Fibroblast of peridontal ligament (primary cell): ENCODE data around the gene SKIL.
A peak's percentile ranks its signal among the peaks of the same experiment; 100 is the strongest.

Experiments used
- DNase-seq: peaks from one replicate; pipeline ENCODE4 v3.0.0-alpha.2; 2010; ENCODE audit errors: extremely low read depth

Gene SKIL

DNA sequence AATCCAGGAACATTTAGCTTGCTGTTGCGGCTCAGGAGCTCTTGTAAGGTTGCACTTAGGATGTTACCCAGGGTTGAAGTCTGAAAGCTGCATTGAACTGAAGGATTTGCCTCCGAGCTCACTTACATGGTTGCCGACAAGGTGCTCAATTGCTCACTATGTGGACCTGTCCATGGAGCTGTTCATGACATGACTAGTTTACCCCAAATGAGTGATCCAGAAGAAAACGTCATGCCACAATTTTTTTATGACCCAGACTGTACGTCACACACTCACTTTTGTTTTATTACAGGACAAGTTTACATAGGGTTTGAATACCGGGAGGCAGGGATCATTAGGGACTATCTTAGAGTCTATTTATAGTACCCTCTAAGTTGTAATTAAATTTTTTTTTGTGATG lies 40.2 kb downstream of the SKIL start:
- DNase-seq, result no peak

DNA sequence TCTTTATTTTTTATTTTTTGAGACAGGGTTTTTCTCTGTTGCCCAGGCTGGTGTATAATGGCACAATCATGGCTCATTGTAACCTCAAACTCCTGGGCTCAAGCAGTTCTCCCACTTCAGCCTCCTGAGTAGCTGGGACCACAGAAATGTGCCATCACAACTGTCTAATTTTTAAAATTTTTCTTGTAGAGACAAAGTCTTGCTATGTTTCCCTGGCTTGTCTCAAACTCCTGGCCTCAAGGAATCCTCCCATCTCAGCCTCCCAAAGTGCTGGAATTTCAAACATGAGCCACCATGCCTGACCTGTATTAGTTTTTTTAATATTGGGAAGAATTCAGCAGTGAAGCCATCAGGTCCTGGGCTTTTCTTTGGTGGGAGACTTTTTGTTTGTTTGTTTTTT lies 47.6 kb downstream of the SKIL start:
- no peak for DNase-seq

DNA sequence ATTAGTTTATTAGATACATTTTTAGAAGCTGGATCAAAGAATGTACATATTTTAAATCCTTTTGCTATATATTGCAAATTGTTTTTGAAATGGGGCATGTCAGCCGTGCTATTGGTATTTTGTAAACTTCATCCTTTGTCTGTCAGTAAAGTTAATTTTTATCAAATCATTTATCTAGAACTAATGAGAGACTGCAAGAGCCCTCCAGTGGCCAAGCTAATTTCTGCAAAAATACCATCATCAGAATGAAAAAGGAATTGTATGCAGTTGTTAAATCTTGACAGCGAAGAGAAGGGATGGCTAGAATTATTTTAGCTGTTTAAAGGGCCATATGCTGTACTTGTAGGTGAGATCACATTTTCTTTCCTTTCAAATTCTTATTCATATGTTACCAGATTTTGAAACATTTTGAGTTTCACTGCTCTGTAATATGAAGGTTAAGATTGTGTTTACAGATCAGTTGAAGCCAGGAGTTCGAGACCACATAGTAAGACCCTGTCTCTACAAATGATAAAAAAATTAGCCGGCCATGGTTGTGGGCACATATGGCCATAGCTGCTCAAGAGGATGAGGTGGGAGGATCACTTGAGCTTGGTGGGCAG lies 53.0 kb downstream of the SKIL start:
- DNase-seq, result peak; percentile 69

DNA sequence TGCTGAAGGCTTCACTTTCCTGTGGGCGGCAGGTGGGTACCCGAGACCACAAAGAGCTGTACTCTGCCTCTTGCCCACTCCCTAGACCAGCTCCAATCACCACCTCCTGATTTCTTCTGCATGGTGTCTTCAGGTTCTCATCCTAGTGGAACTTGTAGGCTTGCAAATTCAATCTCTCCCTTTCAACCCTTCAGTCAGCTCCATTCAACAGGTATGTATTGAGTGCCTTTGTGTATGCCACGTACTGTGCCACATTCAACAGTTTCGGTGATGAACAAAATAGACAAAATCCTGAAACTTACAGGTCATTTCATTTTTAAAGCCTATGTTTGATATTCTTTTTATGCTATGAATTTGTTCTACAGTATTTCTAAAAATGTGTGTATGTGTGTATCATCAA lies 55.8 kb downstream of the SKIL start:
- DNase-seq, result no peak

DNA sequence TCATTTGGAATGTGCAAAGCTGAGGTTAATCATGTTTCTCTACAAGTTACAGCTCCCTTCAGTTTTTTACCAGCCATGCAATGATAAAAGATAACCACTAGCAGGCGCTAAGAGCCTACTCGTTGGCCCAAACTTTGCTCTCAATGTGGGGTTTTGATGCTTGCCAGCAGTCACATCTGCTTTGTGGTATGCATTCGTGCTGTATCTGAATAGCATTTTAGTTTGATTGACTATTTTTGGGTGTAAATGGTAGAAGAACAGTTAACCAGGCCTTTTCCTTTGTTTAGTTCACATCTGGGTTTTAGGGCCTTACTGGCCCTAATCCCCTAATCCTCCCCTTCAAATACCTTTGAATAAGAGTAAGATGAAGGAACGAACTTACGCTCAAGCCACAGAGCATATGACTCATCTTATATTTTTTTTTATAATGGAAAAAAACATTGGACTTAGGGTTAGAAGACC lies 56.7 kb downstream of the SKIL start:
- peak; percentile 97 for DNase-seq

DNA sequence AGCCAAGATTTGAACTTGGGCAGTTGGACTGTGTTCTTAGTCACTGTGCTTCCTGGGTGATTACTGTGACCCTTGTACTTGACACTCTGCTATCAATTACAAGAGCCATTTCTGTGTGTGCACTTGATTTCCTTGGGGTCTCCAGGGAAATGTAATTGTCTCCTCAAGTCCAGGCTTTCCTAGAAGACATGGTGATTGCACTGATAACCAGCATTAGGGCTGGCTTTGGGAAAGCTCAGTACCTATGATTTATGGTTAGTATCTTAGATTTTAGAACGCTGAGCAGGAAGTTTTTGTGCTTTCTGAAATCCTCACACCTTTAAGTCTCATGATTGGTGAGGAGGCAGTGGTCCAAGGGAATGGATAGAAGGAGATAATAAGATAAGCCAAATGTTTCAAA lies 59.6 kb downstream of the SKIL start:
- no peak for DNase-seq

DNA sequence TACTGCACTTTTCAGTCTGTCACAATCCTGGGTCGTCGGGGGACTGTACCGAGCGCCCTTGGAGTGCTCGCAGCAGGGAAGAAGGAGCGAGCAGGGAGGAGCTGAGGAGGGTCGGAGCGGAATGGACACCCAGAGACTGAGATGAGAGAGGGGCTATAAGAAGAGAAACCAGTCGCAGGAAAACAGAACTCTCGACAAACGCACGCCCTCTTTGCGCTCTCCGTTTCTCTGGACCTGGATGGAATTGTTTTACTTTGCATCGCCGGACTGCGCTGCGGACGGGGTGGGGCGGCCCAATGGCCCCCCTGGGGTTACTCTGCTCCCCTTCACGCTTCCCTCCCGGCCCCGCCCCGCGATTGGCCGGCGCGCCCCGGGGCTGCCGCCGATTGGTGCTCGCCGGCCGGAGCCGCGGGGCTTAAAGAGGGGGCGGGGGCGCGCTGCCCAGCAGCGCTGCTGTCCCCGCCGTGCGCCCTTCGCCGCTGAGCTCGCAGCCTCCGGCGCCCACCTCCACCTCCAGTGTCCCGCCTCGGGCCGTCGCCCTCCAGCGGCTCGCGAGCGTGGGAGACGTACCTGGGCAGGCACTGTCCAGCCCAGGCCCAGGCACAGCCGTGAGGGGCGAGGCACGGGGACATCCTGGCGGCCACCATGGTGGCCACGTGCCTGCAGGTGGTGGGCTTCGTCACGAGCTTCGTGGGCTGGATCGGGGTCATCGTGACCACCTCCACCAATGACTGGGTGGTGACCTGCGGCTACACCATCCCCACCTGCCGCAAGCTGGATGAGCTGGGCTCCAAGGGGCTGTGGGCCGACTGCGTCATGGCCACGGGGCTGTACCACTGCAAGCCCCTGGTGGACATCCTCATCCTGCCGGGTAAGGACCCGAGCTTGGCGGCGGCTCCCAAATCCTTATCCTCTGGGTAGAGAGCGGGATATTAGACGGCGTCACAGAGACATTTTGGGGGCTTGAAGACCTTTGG lies 61.2 kb downstream of the SKIL start, which contains the start of gene CLDN11:
TSS of gene CLDN11 (plus strand) at position 447 of the 977 bp plus-strand sequence. CDS start at position 646, 199 bp downstream.
- DNase-seq, result peak; percentile 75

DNA sequence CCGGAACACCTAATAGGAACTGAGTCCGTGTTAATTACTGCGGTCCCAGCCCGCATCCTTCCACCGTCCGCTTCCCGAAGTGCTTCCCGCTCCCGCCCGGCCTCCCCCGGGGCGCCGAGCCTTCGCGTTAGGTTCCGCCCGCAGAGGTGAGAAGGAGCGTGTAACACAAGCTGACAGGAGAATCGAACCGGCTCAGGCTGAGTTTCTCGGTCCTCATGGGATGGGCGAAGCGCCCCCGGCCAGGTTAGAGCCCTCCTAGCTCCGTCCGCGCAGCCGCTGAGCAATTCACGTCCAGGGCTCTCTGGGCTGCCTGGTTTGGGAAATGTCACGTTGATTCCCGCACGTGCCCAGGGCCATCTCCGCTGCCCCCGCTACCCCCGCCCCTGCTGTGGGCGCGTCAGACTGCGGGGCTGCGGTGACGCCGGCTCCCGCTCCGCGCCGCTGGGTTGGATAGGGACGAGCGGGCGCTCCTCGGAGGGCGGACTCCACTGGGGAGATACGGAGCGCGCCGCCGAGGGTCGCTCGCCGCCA lies 62.1 kb downstream of the SKIL start:
- DNase-seq, result peak; percentile 49

DNA sequence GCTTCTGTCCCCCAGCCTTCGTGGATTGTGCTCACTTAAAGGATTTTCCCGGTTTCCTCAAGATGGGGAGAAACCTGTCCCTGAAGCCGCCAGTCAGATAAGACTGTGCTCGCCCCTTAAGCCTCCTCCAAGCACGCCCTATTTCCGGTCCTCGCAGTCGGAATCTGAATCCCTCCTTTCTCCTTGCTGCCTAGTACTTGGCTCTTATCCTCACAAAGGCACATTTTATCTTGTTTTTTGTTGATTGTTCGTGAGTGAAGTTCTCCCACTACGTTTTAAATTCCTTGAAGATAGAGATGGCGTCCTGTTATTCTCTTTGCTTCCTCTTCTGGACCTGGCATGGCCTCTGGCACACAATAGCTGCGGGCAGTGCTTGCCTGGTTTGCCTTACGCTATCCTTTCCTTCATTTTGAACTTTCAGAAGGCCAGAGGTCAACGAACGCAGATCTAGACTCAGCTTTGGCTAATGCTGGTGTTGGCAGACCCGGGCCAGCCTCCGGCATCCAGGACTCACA lies 62.8 kb downstream of the SKIL start:
- peak; percentile 57 for DNase-seq

DNA sequence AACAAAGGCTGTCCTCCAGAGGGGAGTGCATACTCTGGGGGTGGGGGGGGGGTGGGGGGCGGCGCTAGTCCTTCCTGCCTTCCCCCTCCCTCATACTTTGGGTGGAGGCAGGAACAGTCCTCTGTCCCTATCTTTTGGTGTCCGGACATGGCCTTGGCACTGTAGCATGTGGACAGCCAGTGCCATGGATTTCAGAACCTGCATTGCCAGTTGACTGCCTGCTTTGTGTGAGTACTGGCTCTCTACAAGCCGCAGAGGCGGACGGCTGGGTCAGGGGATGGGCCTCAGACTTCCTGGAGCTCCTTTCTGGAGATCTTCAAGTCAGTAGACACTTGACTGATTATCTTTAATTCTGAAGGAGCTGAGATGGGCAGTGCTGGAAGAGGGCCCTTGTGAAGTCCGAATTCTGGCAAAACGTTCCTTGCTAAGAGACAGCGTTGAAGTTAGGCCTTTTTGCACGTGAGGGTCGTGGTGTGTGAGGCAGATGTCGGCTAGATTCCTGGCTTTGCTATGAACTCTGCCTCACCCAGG lies 63.7 kb downstream of the SKIL start:
- peak; percentile 51 for DNase-seq

DNA sequence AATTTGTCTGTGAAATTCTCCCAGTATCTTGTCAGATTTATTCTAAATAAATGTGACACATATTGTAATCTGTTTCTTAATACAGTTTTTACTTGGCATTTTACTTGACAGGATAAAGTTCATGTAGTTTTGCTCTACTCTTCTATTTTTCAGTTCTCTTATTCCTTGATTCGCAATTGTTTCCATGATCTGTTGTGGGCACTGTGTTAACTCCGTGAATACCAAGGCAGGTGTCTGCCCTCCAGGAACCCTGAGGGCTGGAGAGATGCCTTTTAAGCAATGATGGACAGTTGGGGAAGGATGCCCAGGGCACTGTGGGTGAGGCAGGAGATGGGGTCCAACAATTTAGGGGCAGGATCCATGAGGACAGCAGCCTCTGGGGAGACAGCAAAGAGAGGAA lies 64.2 kb downstream of the SKIL start:
- DNase-seq, result no peak

DNA sequence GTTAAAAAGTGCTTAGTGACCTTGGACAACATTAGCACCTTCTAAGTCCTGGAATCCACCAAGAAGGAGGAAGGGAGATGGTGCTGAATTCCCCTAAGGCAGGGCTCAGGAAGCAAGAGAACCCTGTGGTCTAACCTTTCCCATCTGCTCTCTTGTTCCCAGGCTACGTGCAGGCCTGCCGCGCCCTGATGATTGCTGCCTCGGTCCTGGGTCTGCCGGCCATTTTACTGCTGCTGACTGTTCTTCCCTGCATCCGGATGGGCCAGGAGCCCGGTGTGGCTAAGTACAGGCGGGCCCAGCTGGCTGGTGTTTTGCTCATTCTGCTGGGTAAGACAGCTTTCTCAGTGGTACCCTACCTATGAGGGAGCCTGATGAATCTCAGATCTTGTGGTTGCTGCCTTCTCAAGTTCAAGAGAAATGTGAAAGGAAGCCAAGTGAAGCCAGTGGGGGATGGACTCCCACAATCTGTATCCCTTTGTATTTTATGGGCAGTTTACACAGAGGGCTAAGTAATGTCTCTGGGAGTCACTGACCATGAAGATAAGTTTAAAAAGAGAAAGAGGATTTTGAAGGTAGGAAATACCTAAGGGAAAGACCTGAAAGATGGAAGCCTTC lies 65.6 kb downstream of the SKIL start:
- DNase-seq, result peak; percentile 31

DNA sequence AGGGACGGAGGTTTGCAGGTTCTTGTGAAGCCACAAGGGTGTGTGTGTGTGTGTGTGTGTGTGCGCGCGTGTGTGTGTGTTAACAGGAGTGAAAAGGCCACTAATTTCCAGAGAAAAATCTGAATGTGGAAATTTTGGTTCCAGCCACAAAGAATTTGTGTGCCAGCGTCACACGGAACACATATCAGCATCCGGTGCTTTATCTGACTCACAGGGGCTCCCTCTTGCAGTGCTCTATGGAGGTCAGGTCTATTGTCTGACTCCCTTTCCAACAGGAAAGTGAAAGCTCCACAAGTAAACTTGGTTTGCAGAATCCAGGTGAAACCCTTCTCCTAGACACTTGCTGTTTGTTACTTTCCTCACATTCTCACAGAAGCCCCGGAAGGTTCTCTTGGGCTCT lies 67.4 kb downstream of the SKIL start:
- DNase-seq, result peak; percentile 22

DNA sequence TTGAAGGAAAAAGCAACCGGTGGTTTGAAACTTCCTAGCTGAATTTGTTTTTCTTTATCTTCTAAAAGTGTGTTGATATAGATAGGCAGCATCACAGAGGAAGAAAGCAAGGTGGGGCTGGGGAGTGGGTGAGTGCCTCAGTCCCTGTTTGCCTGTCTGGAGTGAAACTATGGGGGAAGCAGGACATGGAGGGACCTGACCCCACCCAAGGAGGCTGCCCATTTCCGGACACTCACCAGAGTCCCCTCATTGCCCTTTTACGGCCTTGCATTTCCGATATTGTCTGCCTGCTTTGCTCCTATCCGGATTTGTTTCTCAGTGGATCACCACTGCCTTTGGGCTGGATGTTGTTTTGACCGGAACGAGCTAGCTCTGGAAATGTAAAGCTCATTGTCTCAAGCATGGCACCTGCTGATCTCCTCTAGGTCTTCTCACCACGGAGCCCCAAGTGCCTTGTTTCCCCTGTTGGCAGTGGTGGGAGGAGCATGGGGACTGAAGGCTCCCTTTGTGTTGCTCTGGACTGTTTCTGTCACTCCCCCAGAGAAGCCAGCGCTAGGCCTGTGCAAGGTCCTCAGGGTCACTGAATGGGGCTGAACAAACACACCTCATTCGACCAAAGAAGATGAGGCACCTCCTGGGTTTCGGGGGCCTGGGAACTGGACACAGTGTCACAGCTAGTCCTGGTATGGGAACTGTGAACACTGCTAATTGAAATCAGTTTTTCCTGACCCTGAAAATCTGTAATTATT lies 68.2 kb downstream of the SKIL start:
- peak; percentile 2 for DNase-seq

DNA sequence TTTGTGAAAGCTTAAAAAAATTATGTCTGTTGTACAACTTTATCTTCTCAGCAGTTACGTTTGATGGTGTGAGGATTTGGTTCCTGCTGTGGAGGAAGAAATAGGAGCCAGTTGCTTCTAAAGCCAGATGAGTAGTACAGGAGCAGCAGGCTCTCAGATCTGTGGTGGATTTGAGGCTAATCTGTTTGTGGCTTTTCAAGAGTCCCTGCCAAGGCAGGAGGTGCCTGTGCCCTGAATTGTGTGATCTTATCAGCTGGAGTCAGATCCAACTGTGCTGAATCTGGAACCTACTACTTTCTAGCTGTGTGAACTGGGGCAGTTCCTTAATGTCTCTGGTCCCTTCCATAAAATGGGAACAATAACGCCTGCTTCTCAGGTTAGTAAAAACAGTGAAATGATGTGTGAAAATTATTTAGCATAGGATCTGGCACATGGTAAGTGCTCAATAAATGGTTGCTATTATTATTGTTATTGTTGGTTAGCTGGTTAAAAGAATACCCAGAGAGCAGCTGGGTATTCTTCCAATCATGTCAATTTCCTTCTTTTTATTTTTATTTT lies 68.8 kb downstream of the SKIL start:
- DNase-seq, result peak; percentile 27

DNA sequence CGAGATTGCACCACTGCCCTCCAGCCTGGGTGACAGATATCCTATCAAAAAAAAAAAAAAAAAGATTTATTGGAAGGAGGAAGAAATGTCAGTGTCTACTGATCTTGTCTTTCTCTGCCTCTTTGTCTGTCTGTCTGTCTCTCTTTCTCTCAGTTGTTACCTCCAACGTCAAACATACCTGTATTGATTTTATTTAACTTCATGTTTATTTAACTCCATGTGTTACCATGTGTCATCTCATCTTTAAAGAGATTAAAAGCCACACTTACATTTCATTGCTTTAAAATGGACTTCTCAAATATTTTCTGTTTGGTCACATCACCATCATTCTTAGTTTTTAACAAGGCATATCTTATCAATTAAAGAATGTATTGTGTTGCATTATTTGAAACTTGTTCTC lies 70.6 kb downstream of the SKIL start:
- no peak for DNase-seq

DNA sequence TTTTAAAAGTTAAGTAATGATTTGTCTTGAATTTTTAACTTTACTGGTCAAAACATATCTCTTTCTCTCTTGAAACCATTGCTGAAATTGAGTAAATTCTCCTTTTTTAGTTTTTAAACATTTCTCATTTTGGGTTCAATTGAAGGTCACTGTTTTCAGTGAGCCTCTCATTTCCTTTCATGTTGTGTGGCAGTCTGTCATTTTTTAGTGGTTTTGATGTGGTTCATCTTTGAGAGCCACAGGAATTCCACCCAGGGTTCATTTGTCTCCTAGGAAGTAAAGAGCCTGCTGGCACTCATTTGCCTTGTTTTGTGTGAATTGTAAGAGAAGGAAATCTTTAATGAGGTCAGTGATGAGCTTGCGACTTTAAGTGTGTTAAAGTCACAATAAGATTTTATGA lies 71.5 kb downstream of the SKIL start:
- peak; percentile 66 for DNase-seq

DNA sequence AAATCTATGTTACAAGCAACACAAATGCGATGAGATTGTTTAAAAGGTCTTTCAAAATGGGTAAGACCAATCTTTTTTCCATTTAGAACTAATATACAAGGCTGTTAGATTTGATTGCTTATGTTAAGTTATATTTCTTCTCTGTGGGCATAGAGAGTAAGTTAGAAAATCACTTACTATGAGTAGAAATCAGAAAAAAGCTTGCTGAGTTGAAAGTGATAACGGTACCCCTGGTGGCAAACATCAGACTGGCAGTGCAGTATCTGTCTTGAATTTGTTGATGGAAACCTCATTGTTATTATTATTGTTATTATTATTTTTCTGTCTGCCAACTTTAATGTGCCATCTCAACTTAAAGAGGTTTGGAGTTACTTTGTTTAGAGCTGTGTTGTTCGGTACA lies 73.5 kb downstream of the SKIL start:
- no peak for DNase-seq

DNA sequence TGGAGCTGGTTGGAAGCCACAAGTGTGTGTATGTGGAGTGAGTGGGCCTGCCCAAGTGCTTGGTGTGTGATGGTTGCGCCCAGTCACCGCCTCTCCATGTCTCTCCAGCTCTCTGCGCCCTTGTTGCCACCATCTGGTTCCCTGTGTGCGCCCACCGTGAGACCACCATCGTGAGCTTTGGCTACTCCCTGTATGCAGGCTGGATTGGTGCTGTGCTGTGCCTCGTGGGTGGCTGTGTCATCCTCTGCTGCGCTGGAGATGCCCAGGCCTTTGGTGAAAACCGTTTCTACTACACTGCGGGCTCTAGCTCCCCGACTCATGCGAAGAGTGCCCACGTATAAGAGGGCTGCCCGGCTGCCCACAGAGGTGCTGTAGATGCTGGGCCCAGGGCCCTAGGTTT lies 74.9 kb downstream of the SKIL start:
- DNase-seq, result no peak

DNA sequence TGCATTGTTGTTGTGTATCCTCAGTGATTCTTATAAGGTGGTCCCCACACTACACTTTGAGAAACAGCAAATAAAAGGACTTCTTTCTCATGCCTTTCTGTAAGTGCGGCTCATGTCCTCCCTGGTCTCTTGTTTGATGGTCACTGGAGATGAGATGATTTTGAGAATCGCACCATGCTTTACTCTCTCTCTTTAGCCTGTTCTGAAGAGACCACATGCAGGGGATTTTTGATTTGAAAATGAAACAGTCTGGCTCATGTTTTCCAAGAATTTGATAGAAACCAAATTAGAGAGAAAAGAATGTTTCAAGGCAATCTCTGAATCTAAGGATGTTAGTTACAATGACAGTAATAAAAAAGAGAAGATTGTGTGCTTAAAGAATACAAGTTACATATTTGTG lies 79.2 kb downstream of the SKIL start:
- DNase-seq, result no peak

DNA sequence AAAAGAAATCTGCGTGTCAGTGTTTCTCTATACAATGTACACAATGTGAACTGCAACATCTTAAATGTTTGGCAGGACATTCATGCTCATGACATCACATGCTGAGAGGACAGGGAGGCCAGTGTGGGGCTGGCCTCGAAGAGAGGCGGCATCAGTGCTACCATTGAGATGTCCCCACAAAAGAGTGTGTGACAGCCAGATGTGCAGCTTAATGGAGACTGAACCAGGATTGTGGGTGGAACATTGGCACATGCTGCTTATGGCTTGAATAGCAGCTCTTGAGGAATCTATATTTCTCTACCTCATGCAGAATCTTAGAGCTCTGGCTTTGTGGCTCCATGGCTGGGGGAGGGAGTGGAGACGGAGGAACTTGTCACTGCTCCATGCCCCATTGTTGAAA lies 79.7 kb downstream of the SKIL start:
- DNase-seq, result no peak
